ENCODE data around the gene TAX1BP3.
A peak's percentile ranks its signal among the peaks of the same experiment; 100 is the strongest.

Gene TAX1BP3

GRCh38 chr17:3657874-3658783 is 10.2 kb downstream of the TAX1BP3 start:
- DNase-seq: no peak

GRCh38 chr17:3657588-3657869 is 10.8 kb downstream of the TAX1BP3 start:
- DNase-seq: no peak

- no peak for DNase-seq
Observed at GRCh38 chr17:3656755-3657587, 11.4 kb downstream of the TAX1BP3 start.

GRCh38 chr17:3656353-3656752 is 12.0 kb downstream of the TAX1BP3 start:
- no peak for DNase-seq

GRCh38 chr17:3655766-3656165 is 12.6 kb downstream of the TAX1BP3 start:
- no peak for DNase-seq

GRCh38 chr17:3647769-3648555 is 20.4 kb downstream of the TAX1BP3 start:
- DNase-seq: no peak

- no peak for DNase-seq
Observed at GRCh38 chr17:3647251-3647650, 21.1 kb downstream of the TAX1BP3 start.

- DNase-seq: no peak
Observed at GRCh38 chr17:3645310-3645709, 23.1 kb downstream of the TAX1BP3 start.

GRCh38 chr17:3643889-3644349 is 24.5 kb downstream of the TAX1BP3 start:
- no peak for DNase-seq

- DNase-seq: no peak
Observed at GRCh38 chr17:3641717-3642486, 26.5 kb downstream of the TAX1BP3 start.

GRCh38 chr17:3641014-3641413 is 27.4 kb downstream of the TAX1BP3 start:
- no peak for DNase-seq

- no peak for DNase-seq
Observed at GRCh38 chr17:3639981-3640596, 28.3 kb downstream of the TAX1BP3 start.

- DNase-seq: no peak
Observed at GRCh38 chr17:3636908-3637373, 31.4 kb downstream of the TAX1BP3 start.

- DNase-seq: peak; percentile 82
Observed at GRCh38 chr17:3636154-3636907, 32.0 kb downstream of the TAX1BP3 start, which contains the start of the genes CTNS and SHPK. Gene CTNS (plus strand): TSS chr17:3636760. CDS start chr17:3640207, 3,447 bp downstream. Gene SHPK (minus strand): TSS chr17:3636250. CDS start chr17:3636219, 31 bp downstream.

GRCh38 chr17:3635474-3636153 is 32.8 kb downstream of the TAX1BP3 start:
- no peak for DNase-seq

- DNase-seq: no peak
Observed at GRCh38 chr17:3632287-3632686, 36.1 kb downstream of the TAX1BP3 start.

GRCh38 chr17:3630781-3631180 is 37.6 kb downstream of the TAX1BP3 start:
- no peak for DNase-seq

- no peak for DNase-seq
Observed at GRCh38 chr17:3627769-3628167, 40.6 kb downstream of the TAX1BP3 start.

- DNase-seq: no peak
Observed at GRCh38 chr17:3626831-3627768, 41.3 kb downstream of the TAX1BP3 start.
